H9 (cell line): ENCODE measurements around the gene RAB4B. TPM values are rescaled to one million over a fixed set of nuclear protein-coding genes. Genes with fewer than 3 reads are reported as not detected.

Experiments
- DNase-seq: peaks from one replicate; pipeline ENCODE4 v3.0.0-alpha.2; 2017
- H2AFZ ChIP-seq: one replicate; pipeline ENCODE4 v1.6.1; 2013; ENCODE audit warnings: mild to moderate bottlenecking, low read length, control low read depth, moderate library complexity
- H2AK5ac ChIP-seq: 2 replicates; pipeline ENCODE4 v1.6.1; 2013; ENCODE audit warnings: low read length, control low read depth, mixed read lengths; ENCODE audit not compliant: insufficient read length
- H2BK120ac ChIP-seq: one replicate; pipeline ENCODE4 v1.6.1; 2013; ENCODE audit warnings: low read depth, mild to moderate bottlenecking, low read length, control low read depth, inconsistent platforms; ENCODE audit not compliant: poor library complexity, severe bottlenecking
- H2BK12ac ChIP-seq: 2 replicates; pipeline ENCODE4 v1.6.1; 2013; ENCODE audit warnings: low read length, control low read depth, mixed read lengths, low read depth; ENCODE audit not compliant: insufficient read length
- H2BK15ac ChIP-seq: 2 replicates; pipeline ENCODE4 v1.6.1; 2013; ENCODE audit warnings: low read depth, low read length, control low read depth
- H2BK20ac ChIP-seq: one replicate; pipeline ENCODE4 v1.6.1; 2013; ENCODE audit warnings: low read depth, mild to moderate bottlenecking, low read length, control low read depth, inconsistent platforms; ENCODE audit not compliant: poor library complexity, severe bottlenecking
- H2BK5ac ChIP-seq: 2 replicates; pipeline ENCODE4 v1.6.1; 2013; ENCODE audit warnings: low read length, control low read depth, mixed read lengths; ENCODE audit not compliant: insufficient read length
- H3K14ac ChIP-seq: 2 replicates; pipeline ENCODE4 v1.6.1; 2013; ENCODE audit warnings: low read length, control low read depth; ENCODE audit not compliant: insufficient read depth
- H3K18ac ChIP-seq: 2 replicates; pipeline ENCODE4 v1.6.1; 2013; ENCODE audit warnings: low read depth, mild to moderate bottlenecking, mixed read lengths, low read length, control low read depth; ENCODE audit not compliant: insufficient read length
- H3K23ac ChIP-seq: 2 replicates; pipeline ENCODE4 v1.6.1; 2013; ENCODE audit warnings: low read length, control low read depth, mixed read lengths, low read depth; ENCODE audit not compliant: insufficient read length
- H3K23me2 ChIP-seq: 2 replicates; pipeline ENCODE4 v1.6.1; 2013; ENCODE audit warnings: low read depth, mild to moderate bottlenecking, mixed read lengths, low read length, control low read depth; ENCODE audit not compliant: insufficient read length, poor library complexity, severe bottlenecking
- H3K27ac ChIP-seq: 2 replicates; pipeline ENCODE4 v1.5.1; 2013; ENCODE audit warnings: low read length, control low read depth, mixed read lengths, low read depth; ENCODE audit not compliant: insufficient read length
- H3K27me3 ChIP-seq: 2 replicates; pipeline ENCODE4 v1.6.1; 2013; ENCODE audit warnings: low read length, control low read depth, inconsistent platforms; ENCODE audit not compliant: insufficient read depth
- H3K4ac ChIP-seq: 2 replicates; pipeline ENCODE4 v1.6.1; 2013; ENCODE audit warnings: low read depth, mild to moderate bottlenecking, control low read depth, inconsistent platforms, low read length, moderate library complexity
- H3K4me1 ChIP-seq: 2 replicates; pipeline ENCODE4 v1.6.1; 2013; ENCODE audit warnings: low read length, control low read depth, inconsistent platforms; ENCODE audit not compliant: insufficient read depth
- H3K4me2 ChIP-seq: 2 replicates; pipeline ENCODE4 v1.6.1; 2013; ENCODE audit warnings: low read length, control low read depth, mixed read lengths; ENCODE audit not compliant: insufficient read length, insufficient read depth
- H3K56ac ChIP-seq: 2 replicates; pipeline ENCODE4 v1.6.1; 2013; ENCODE audit warnings: low read depth, mild to moderate bottlenecking, mixed read lengths, low read length, control low read depth; ENCODE audit not compliant: insufficient read length
- H3K79me1 ChIP-seq: 2 replicates; pipeline ENCODE4 v1.6.1; 2013; ENCODE audit warnings: low read depth, mild to moderate bottlenecking, moderate library complexity, low read length, control low read depth, inconsistent platforms; ENCODE audit not compliant: insufficient read depth, poor library complexity, severe bottlenecking
- H3K79me2 ChIP-seq: 2 replicates; pipeline ENCODE4 v1.6.1; 2013; ENCODE audit warnings: low read length, control low read depth, inconsistent platforms; ENCODE audit not compliant: insufficient read depth
- H3K9ac ChIP-seq: 2 replicates; pipeline ENCODE4 v1.6.1; 2013; ENCODE audit warnings: low read length, control low read depth, mixed read lengths; ENCODE audit not compliant: insufficient read length; ENCODE audit errors: extremely low read depth
- H3K9me3 ChIP-seq: one replicate; pipeline ENCODE4 v1.6.1; 2013; ENCODE audit warnings: low read depth, low read length, inconsistent platforms; ENCODE audit not compliant: control insufficient read depth
- H3T11ph ChIP-seq: one replicate; pipeline ENCODE4 v1.6.1; 2013; ENCODE audit warnings: mild to moderate bottlenecking, low read length, control low read depth, inconsistent platforms
- H4K20me1 ChIP-seq: one replicate; pipeline ENCODE4 v1.6.1; 2013; ENCODE audit not compliant: control insufficient read depth, insufficient read length, insufficient read depth
- H4K5ac ChIP-seq: 2 replicates; pipeline ENCODE4 v1.6.1; 2013; ENCODE audit warnings: low read depth, mild to moderate bottlenecking, mixed read lengths, low read length, control low read depth; ENCODE audit not compliant: insufficient read length
- H4K8ac ChIP-seq: replicated peaks from 2 replicates; pipeline ENCODE4 v1.6.1; 2013; ENCODE audit warnings: low read length, control low read depth, mixed read lengths, low read depth; ENCODE audit not compliant: insufficient read length
- H4K91ac ChIP-seq: 2 replicates; pipeline ENCODE4 v1.6.1; 2013; ENCODE audit warnings: low read depth, mild to moderate bottlenecking, moderate library complexity, mixed read lengths, low read length, control low read depth; ENCODE audit not compliant: insufficient read length
- H3K27ac Mint-ChIP-seq, 3 experiments: 2 replicates in 2 of 3; 3 replicates in 1 of 3; pipeline ENCODE4 v1.8.0; 2020 to 2021; ENCODE audit warnings: mixed read lengths in 3 of 3, mild to moderate bottlenecking in 1 of 3, moderate library complexity in 1 of 3
- H3K27me3 Mint-ChIP-seq: 2 replicates; pipeline ENCODE4 v1.8.0; 2021; ENCODE audit warnings: low read depth, mild to moderate bottlenecking, moderate library complexity, mixed read lengths
- H3K36me3 Mint-ChIP-seq, 3 experiments: 2 replicates in 2 of 3; 3 replicates in 1 of 3; pipeline ENCODE4 v1.8.0; 2020 to 2021; ENCODE audit warnings: low read depth in 3 of 3, mixed read lengths in 3 of 3; ENCODE audit not compliant: insufficient read depth in 1 of 3
- H3K4me1 Mint-ChIP-seq, 2 experiments: 2 replicates each; pipeline ENCODE4 v1.8.0; 2020; ENCODE audit warnings: mixed read lengths in 2 of 2
- H3K4me3 Mint-ChIP-seq, 2 experiments: 2 replicates in 1 of 2; 3 replicates in 1 of 2; pipeline ENCODE4 v1.8.0; 2020 to 2021; ENCODE audit warnings: mild to moderate bottlenecking in 2 of 2, mixed read lengths in 2 of 2, moderate library complexity in 1 of 2
- H3K9me3 Mint-ChIP-seq, 2 experiments: 2 replicates in 1 of 2; 3 replicates in 1 of 2; pipeline ENCODE4 v1.8.0; 2020; ENCODE audit warnings: mild to moderate bottlenecking in 2 of 2, mixed read lengths in 2 of 2, moderate library complexity in 1 of 2
- WGBS: extraction: QIAGEN DNeasy Blood & Tissue Kit; methylation state at CpG from one replicate; pipeline ENCODE4 v1.1.7; 2013; ENCODE audit warnings: missing lambda C conversion rate, low lambda C conversion rate, mixed read lengths; ENCODE audit not compliant: insufficient read length; ENCODE audit errors: extremely low coverage; 5-methylcytosine and 5-hydroxymethylcytosine counted together
- total RNA-seq: library from RNA; stranded (reverse); gene quantifications from 2 replicates; pipeline ENCODE4 v1.2.1, GENCODE V29; 2021
- TF ChIP-seq, protein P1 (sequence below): fragments of 200-600 bp; sonication (generic); conservative IDR thresholded peaks from 3 replicates; pipeline ENCODE4 v1.8.0; 2021; ENCODE audit warnings: antibody characterized with exemption, mild to moderate bottlenecking

Gene RAB4B
- total RNA-seq, 1 experiment from 2014 or later, result 26.8 TPM

DNA sequence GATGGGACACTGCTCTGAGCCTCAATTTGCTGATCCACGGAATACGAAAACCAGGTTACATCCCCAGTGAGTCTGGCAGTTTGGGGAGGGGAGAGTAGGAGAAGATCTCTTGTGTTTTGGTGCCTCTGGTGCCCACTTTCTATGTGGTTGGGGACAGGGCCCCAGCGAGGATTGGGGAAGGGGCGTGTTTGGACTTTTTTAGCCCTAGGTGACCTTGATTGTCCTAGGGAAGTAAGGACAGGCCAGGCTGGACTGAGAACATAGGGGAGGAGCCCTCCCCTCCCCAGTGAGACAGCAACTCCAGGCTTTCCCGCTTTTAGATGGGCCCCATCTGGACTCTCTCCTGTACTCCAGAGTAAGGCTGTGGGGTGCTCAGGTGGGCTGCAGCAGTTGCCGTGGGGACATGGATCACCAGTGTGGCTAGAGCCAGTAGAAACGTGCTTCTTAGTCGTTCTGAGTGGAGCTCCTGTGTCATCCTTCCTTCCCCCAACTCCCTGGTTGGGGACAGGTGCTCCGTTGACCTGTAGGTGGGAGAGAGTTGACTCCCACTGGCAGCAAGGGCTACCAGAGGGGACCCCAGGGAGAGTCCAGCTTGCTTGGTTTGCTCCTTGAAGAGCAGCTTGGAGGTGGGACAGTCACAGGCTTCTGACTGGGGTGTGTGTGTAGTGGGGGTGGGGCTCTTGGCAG is 25.3 kb downstream of the RAB4B start:
- H4K8ac ChIP-seq, result no peak overlapping the region
- peaks cover 8% of the 10 kb centered on the region for H3K79me1 ChIP-seq
- no peak overlapping the region for H3K4ac ChIP-seq
- H3K9ac ChIP-seq, result no peak overlapping the region
- H4K20me1 ChIP-seq, result peaks cover 4% of the 10 kb centered on the region
- H4K5ac ChIP-seq, result no peak overlapping the region
- peaks cover 7% of the 10 kb centered on the region for H3K23me2 ChIP-seq
- H3K56ac ChIP-seq, result no peak overlapping the region
- H3K4me2 ChIP-seq, result no peak overlapping the region
- H3K18ac ChIP-seq, result no peak overlapping the region
- peak overlapping the region in 2 of 3 experiments; percentile 74 to 84; a peak in 4 of 7 replicates for H3K27ac Mint-ChIP-seq
- H4K91ac ChIP-seq, result no peak overlapping the region
- WGBS, result no CpG with 5 or more reads among the region's 9 CpGs
- H2BK20ac ChIP-seq, result no peak overlapping the region
- TF ChIP-seq, protein P1, sequence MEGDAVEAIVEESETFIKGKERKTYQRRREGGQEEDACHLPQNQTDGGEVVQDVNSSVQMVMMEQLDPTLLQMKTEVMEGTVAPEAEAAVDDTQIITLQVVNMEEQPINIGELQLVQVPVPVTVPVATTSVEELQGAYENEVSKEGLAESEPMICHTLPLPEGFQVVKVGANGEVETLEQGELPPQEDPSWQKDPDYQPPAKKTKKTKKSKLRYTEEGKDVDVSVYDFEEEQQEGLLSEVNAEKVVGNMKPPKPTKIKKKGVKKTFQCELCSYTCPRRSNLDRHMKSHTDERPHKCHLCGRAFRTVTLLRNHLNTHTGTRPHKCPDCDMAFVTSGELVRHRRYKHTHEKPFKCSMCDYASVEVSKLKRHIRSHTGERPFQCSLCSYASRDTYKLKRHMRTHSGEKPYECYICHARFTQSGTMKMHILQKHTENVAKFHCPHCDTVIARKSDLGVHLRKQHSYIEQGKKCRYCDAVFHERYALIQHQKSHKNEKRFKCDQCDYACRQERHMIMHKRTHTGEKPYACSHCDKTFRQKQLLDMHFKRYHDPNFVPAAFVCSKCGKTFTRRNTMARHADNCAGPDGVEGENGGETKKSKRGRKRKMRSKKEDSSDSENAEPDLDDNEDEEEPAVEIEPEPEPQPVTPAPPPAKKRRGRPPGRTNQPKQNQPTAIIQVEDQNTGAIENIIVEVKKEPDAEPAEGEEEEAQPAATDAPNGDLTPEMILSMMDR, result no peak
- no peak overlapping the region for H2BK12ac ChIP-seq
- no peak overlapping the region for H3K14ac ChIP-seq
- peaks cover 63 to 75% of the 10 kb centered on the region in 2 experiments for H3K4me1 Mint-ChIP-seq
- no peak overlapping the region for H2BK120ac ChIP-seq
- H3K27me3 ChIP-seq, result no peaks in the 10 kb centered on the region
- H2BK15ac ChIP-seq, result no peak overlapping the region
- peak overlapping the region; percentile 65 to 93 for H3K4me3 Mint-ChIP-seq
- no peak overlapping the region for H3T11ph ChIP-seq
- H3K4me1 ChIP-seq, result peaks cover 15% of the 10 kb centered on the region
- peaks cover 28 to 63% (median 52%) of the 10 kb centered on the region in 3 experiments; a peak in 6 of 7 replicates for H3K36me3 Mint-ChIP-seq
- no peak overlapping the region for H2AK5ac ChIP-seq
- H3K9me3 ChIP-seq, result no peaks in the 10 kb centered on the region
- no peak overlapping the region for H3K27ac ChIP-seq
- H3K9me3 Mint-ChIP-seq, result no peaks in the 10 kb centered on the region; a peak in 2 of 5 replicates
- H3K79me2 ChIP-seq, result peaks cover 22% of the 10 kb centered on the region; the same call in 1 of the 2 replicates
- H2BK5ac ChIP-seq, result no peak overlapping the region
- no peak overlapping the region for H2AFZ ChIP-seq
- no peak overlapping the region for H3K23ac ChIP-seq
- H3K27me3 Mint-ChIP-seq, result no peaks in the 10 kb centered on the region; the same call in none of the 2 replicates
- no peak for DNase-seq
